ENCODE results near the gene TAF1C.

TAF1C gene

DNA sequence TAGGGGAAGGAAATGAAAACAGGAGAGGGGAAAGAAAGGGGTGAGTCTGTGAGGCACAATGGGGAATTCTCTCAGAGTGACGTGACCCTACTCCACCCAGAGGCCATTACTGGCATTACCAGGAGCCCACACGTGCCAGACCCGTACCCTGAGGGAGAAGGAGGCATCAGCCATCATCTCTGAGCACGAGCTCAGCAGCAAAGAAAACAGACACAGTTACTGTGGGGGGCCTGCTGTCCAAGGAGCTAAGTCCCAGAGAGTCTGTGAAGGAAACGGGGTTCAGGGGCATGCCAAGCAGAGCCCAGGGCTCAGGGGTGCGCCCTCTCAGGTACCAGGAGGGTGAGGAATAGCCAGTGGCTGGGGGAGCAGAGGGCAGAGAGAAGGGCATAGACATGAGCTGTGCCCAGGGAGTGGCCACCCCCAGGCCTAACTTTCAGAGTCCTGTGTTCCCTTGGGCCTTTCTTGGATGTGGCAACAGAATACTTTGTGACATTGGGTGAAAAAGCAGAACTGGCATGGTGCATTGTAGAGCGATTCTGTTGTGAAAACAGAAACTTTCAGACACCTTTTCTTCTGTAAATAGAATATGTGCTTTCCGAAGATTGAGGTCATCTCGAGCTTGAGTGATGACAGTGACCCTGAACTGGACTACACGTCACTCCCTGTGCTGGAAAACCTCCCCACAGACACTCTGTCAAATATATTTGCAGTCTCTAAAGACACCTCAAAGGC lies 11.3 kb downstream of the TAF1C start:
- TF ChIP-seq, protein P1, sequence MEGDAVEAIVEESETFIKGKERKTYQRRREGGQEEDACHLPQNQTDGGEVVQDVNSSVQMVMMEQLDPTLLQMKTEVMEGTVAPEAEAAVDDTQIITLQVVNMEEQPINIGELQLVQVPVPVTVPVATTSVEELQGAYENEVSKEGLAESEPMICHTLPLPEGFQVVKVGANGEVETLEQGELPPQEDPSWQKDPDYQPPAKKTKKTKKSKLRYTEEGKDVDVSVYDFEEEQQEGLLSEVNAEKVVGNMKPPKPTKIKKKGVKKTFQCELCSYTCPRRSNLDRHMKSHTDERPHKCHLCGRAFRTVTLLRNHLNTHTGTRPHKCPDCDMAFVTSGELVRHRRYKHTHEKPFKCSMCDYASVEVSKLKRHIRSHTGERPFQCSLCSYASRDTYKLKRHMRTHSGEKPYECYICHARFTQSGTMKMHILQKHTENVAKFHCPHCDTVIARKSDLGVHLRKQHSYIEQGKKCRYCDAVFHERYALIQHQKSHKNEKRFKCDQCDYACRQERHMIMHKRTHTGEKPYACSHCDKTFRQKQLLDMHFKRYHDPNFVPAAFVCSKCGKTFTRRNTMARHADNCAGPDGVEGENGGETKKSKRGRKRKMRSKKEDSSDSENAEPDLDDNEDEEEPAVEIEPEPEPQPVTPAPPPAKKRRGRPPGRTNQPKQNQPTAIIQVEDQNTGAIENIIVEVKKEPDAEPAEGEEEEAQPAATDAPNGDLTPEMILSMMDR (IDR thresholded peaks at IDR 0.05): peak; percentile 85

DNA sequence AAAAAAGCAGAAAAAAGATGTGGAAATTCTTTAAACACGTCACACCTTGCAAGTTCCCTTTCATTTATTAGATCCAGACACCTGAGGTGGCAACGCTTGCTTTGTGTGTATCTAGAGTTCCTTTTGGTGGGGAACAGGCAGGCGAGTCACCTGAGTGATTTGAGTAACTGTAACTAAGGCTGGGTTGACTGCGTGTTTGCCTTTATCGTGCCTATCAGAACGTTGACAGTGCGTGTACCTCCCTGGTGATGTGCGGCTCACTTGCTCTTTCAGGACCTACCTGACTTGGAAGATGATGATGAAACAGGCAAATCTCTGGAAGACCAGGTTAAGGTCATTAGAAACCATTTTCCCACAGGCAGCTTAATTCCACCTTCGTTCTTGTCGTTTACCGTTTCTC lies 12.5 kb downstream of the TAF1C start:
- TF ChIP-seq, protein P1 (IDR thresholded peaks at IDR 0.05): no peak

DNA sequence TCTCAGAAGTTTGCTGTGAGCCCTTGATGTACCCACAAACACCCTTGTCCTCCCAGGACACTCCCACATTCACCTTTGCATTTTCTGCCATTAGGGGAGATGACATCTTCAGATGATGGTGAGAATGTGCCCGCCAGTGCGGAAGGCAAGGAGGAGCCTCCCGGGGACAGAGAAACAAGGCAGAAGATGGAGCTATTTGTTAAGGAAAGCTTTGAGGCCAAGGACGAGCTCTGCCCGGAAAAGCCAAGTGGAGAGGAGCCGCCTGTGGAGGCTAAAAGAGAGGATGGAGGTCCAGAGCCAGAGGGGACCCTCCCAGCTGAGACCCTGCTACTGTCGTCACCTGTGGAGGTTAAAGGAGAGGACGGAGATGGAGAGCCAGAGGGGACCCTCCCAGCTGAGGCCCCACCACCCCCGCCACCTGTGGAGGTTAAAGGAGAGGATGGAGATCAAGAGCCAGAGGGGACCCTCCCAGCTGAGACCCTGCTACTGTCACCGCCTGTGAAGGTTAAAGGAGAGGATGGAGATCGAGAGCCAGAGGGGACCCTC lies 17.0 kb downstream of the TAF1C start:
- TF ChIP-seq, protein P1 (IDR thresholded peaks at IDR 0.05): no peak

DNA sequence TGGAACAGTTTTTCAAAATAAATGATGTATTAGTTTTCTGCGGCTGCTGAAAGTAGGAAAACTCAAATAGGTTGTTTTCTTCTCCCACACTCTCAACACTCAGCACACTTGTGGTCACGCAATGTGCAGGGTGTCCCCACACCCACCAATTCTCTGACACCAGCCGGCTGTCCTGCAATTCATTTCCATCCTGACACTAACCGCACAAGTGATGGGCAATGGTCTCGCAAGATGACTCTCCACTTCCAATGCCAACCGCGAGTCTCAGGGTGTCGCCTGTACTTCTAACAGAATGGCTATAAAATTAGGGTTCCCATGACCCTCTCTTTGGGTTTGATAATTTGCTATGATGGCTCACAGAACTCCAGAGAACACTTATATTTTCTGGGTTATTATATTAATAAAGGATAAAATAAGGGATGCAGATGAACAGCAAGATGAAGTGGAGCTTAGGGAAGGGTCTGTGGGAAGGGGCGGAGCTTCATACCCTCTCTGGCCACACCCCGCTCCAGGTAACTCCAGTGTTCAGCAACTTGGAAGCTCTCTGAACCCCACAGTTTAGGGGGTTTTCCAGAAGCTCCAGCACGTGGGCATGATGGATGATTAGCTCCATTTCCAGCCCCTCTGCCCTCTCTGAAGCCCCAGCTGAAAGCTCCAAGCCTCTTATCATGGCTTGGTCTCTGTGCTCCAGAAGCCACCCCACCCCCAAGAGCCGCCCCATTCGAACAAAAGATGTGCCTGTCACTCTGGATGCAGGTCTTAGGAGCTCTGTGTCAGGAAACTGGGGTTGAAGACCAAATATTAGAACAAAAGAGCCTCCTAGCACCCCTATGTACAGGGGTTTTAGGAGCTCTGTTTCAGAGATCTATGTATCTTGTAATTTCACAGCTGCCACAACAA lies 19.8 kb downstream of the TAF1C start:
- TF ChIP-seq, protein P1 (IDR thresholded peaks at IDR 0.05): no peak

DNA sequence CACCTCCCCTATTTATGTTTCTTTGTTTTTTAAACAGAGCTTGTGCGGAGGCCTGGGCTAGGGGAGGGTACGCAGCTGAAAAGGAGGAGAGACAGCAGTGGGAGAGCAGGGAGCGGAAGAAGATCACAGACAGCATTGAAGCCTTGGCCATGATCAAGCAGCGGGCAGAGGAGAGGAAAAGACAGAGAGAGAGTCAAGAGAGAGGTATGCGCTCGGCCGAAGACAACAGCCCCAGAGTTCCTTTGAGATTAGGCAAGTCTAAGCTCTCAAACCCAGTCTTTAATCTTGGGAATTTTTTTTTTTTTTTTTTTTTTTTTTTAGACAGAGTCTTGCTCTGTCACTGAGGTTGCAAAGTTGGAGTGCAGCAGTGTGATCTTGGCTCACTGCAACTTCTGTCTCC lies 21.1 kb downstream of the TAF1C start:
- TF ChIP-seq, protein P1 (IDR thresholded peaks at IDR 0.05): no peak

DNA sequence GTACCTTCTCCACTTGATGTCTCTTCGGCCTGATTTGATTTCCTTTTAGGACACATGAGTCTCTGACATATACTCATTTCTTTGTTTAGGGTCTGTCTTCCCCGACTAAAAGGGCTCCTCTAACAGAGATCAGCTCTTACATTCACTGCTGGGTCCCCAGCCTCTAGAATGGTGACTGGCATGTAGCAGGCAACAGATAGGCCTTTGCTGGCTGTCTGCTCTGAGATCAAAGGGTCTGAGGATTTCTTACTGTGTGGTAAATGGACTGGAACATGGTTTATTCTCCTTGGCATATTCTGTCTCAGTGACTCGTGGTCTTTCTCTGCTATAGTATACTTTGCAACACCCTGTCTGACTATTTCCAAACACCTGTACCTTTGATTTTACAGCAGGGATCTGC lies 25.1 kb downstream of the TAF1C start:
- TF ChIP-seq, protein P1 (IDR thresholded peaks at IDR 0.05): no peak

DNA sequence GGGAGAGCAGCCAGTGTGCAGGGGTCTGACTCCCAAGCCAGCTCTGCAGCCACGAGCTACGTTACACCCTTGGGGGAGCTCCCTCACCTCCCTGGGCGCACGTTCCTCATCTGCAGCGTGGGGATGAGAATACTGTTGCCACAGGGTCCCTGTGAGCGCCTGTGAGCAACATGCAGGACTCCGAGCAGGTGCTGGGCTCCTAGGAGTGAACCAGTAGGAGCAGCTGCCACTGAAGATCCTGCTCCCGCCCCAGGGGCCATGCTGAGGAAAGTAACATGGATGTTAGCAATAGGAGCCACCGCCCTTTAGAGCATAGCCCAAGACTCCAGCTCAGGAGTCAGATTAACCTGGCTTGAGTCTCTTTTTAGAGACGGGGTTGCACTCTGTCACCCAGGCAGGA lies 25.8 kb downstream of the TAF1C start:
- TF ChIP-seq, protein P1 (IDR thresholded peaks at IDR 0.05): no peak
